ENCODE data around the gene ROR2.

Gene ROR2

DNA sequence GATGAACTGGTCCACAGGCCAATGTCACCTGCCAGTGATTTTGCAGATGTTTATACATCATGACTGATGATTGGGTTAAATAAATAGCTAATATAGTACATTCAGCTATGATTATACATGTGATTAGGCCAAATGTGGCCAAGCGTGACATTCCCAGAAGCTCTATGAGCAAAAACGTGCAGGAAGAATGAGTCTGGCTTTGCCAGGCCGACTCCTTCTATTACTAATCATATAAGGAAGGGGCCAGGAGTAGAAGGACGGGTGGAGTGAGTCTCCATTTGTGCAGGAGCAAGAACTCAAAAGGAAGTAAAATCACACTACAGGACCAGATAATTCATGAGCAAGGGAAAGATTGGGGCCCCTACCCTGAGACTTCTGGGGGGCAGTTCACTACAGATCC, 178.2 kb downstream of the ROR2 start:
- no peak for DNase-seq (ENCODE audit: low read depth)

DNA sequence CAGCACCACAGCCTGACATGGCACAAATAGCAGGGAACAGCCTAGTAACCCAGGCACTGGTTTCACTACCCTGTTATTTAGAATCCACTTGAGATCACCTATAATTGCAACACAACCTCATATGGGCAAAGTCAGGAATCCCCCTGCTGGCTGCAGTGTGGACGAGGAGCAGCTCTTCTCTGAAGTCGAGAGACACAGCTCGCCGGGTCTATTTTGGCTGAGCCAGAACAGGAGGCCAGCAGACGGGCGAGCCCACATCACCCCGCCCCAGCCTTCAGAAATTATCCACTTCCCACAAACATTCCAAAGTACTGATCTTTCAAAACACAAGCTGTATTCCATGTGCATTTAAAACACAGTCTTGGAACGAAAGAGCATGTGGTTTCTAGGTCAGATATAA, 179.0 kb downstream of the ROR2 start:
- peak; percentile 80 for DNase-seq (ENCODE audit: low read depth)

GRCh38 chr9:91770229-91770628, 179.8 kb downstream of the ROR2 start:
- DNase-seq (ENCODE audit: low read depth): no peak

DNA sequence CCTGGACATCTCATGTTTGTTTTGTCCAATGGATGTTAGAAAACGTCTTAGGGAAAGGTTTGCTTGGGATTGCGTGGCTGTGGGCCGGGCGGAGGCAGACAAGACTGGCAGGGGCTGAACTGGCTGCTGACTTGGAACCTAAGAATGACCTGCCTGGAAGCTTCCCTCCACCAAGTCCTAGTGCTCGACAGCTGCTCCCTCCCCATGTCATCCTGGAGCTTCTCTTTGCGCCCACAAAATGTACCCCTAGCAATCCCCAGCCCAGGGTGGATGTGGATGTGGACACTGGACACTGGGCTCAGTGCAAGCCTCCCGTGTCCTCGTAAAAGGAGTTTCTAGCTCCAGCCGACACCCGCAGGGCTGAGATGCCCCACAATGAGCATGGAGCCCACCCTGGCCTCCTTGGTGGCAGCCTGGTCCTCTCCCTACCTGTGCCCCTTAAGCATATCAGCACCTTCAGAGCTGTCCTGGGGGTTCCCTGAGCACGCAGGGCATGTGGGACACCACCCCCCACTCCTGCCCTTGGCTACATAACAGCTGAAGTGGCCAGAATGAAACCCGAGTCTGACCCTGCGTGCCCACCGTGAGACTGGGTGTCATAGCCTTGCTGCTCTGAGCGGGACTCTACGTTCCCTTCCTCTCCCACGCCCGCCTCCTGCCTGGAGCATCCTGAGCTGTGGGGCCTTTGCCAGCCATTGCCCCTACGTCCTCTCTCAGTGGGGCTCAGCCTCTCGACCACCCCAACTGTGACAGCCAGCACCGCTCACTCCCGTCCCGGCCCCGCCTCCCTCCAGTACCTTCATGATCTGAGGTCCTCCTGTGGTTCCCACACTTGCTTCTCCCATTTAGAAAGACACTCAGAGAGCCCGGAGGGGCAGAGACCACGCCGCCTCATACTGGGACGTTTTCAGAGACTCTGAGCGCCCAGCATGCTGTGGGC, 180.8 kb downstream of the ROR2 start:
- DNase-seq (ENCODE audit: low read depth): no peak

- no peak for DNase-seq (ENCODE audit: low read depth)
Observed at GRCh38 chr9:91768507-91768906, 181.5 kb downstream of the ROR2 start.

DNA sequence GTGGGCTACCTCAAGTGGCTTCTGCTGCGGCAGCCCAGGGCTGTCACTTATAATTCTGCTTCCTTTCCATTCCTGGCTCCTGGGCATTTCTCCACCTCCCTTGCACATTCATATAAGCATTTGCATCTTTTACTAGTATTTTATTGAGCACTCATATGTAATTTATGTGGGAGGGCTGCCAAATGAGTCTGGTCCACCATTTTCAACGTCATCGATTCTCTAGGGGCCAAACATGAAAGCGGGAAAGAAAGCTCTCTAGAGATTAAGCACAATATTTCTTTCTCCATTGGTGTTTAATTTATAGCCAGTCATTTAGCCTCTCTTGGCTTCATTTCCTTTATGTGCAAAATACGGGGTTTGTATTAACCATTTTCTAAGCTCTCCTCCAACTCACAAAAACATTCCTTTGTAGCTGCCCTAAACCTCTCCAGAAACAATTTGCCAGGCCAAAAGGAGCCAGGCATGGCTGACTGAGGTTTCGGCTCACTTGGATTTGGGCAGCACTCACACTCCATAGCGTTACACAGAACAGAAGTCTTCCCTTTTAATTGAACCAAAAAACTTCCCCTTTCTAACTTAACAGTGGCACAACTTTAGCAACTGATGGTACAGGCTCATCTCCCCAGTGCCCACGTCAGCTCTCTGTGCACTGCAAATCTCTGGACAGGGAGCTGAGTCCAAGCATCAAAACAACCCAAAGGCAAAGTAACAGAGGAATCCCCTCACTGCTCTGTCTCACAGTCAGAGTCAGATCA, 183.5 kb downstream of the ROR2 start:
- no peak for DNase-seq (ENCODE audit: low read depth)

- DNase-seq (ENCODE audit: low read depth): no peak
Observed at GRCh38 chr9:91765296-91765695, 184.7 kb downstream of the ROR2 start.

DNA sequence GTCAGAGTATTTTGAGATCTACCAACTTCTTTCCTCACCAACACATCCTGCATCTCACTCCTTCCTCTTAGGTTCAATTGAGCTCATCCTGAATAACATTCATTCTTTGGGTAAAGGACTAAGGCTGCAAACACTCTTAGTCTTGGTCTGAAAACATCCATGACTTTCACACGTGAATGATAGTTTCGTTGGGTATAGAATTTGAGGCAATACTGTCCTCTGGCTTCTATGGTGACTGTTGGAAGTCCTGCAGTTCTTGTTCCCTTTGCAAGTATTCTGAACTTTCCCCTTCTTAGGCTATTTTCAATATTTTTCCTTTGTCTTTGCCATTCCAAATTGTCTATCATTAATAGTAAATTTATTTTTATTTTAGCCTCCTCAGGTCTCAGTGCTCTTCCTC, 185.4 kb downstream of the ROR2 start:
- no peak for DNase-seq (ENCODE audit: low read depth)

GRCh38 chr9:91761362-91761761, 188.7 kb downstream of the ROR2 start:
- no peak for DNase-seq (ENCODE audit: low read depth)

- DNase-seq (ENCODE audit: low read depth): no peak
Observed at GRCh38 chr9:91760906-91761305, 189.1 kb downstream of the ROR2 start.

DNA sequence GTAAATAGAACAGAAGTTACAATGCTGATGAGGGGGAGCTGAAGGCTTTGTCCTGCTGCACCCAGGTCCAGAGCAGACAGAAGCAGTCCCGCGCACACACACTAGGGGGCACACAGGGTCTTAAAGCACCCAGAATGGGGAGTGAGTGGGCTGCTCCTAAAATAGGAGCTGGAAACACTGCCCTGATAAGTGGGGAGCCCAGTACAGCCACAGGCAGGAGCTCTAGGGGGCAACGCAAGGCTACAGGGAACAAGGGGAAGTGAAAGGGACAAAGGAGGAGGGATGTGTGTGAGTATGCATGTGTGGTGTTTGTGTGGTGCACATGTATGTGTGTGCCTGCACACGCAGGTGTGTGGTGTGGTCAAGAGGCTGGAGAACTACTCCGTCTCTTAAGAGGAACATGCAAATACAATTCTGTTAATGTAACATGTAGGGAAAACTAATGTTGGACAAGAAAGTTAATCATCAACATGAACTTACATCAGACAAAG, 191.5 kb downstream of the ROR2 start:
- no peak for DNase-seq (ENCODE audit: low read depth)

- DNase-seq (ENCODE audit: low read depth): no peak
Observed at GRCh38 chr9:91757782-91758181, 192.2 kb downstream of the ROR2 start.

DNA sequence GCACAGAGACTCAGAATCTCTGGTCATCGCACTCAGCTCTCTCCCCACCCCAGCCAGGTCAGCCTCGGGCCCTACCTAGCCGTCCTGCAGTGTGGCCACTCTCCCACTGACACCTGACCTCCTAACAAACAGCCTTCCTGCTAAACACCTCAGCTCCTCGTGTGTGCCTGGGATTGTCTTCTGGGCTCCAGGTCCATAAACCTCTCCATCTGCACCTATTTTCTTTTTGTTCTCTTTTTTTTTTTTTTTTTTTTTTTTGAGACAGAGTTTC, 193.6 kb downstream of the ROR2 start:
- DNase-seq (ENCODE audit: low read depth): no peak

GRCh38 chr9:91755761-91756509, 194.1 kb downstream of the ROR2 start:
- DNase-seq (ENCODE audit: low read depth): no peak

DNA sequence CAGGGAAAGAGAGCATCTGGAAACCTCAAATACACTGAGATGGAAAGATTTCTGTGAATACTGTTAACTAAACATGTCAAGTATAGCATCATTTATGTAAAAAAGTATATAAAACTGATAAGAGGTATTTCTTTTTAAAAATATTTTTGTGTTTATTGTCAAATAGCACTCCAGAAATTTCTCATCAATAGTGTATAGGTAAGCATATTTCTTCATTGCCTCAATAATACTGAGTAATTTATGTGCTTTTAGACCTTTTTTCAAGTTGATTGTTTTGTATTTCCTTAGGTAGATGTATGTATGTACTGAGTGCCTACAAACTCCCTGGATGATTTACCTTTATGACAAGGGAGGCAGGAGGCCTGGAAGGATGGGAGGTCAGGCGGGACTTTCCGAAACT, 196.3 kb downstream of the ROR2 start:
- DNase-seq (ENCODE audit: low read depth): no peak

- DNase-seq (ENCODE audit: low read depth): no peak
Observed at GRCh38 chr9:91751922-91752321, 198.1 kb downstream of the ROR2 start.

- no peak for DNase-seq (ENCODE audit: low read depth)
Observed at GRCh38 chr9:91750343-91750742, 199.7 kb downstream of the ROR2 start.

- DNase-seq (ENCODE audit: low read depth): no peak
Observed at GRCh38 chr9:91746904-91747303, 203.1 kb downstream of the ROR2 start.

GRCh38 chr9:91746357-91746756, 203.7 kb downstream of the ROR2 start:
- DNase-seq (ENCODE audit: low read depth): no peak

DNA sequence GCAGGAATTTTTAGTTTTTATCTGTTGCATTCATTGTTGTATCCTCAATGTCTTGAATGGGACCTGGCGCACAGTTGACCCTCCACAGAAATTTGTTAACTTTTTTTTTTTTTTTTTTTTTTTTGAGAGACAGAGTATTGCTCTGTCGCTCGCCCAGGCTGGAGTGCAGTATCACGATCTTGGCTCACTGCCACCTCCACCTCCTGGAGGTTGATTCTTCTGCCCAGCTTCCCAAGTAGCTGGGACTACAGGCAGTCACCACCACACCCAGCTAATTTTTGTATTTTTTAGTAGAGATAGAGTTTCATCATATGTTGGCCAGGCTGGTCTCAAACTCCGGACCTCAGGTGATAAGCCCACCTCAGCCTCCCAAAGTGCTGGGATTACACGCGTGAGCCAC, 205.9 kb downstream of the ROR2 start:
- no peak for DNase-seq (ENCODE audit: low read depth)

GRCh38 chr9:91741522-91741921, 208.5 kb downstream of the ROR2 start:
- no peak for DNase-seq (ENCODE audit: low read depth)

- DNase-seq (ENCODE audit: low read depth): no peak
Observed at GRCh38 chr9:91740701-91741100, 209.3 kb downstream of the ROR2 start.

All from GM04504 (cell line).